OCI-LY1 (cell line): ENCODE results near the gene PIEZO1.

Source experiments
- H2AFZ ChIP-seq: fragments of 200-600 bp; sonication (generic), shearing (Covaris generic); 2 replicates; pipeline ENCODE4 v1.6.0; 2014; ENCODE audit warnings: antibody characterized with exemption, mild to moderate bottlenecking, low read length
- H3F3A ChIP-seq: fragments of 200-600 bp; sonication (generic), shearing (Covaris generic); 2 replicates; pipeline ENCODE4 v1.6.0; 2014; ENCODE audit warnings: mild to moderate bottlenecking, antibody characterized with exemption, low read length, moderate library complexity; ENCODE audit not compliant: insufficient read depth
- H3K27ac ChIP-seq: fragments of 200-600 bp; sonication (generic); 2 replicates; pipeline ENCODE4 v1.5.1; 2014; ENCODE audit warnings: low read length, mixed run types, mild to moderate bottlenecking, low read depth; ENCODE audit not compliant: poor library complexity, severe bottlenecking
- H3K27me3 ChIP-seq: fragments of 200-600 bp; sonication (generic); 2 replicates; pipeline ENCODE4 v1.6.0; 2014; ENCODE audit warnings: antibody characterized with exemption, mild to moderate bottlenecking, low read length, moderate library complexity; ENCODE audit not compliant: insufficient read depth
- H3K36me3 ChIP-seq: fragments of 200-600 bp; sonication (generic); 2 replicates; pipeline ENCODE4 v1.6.1; 2014; ENCODE audit warnings: mild to moderate bottlenecking, antibody characterized with exemption, low read length, moderate library complexity, mixed read lengths; ENCODE audit not compliant: insufficient read depth
- H3K4me1 ChIP-seq: fragments of 200-600 bp; sonication (generic); 2 replicates; pipeline ENCODE4 v1.5.1; 2014; ENCODE audit warnings: mild to moderate bottlenecking, low read length, moderate library complexity; ENCODE audit not compliant: insufficient read depth, severe bottlenecking
- H3K4me2 ChIP-seq: fragments of 200-600 bp; sonication (generic), shearing (Covaris generic); 2 replicates; pipeline ENCODE4 v1.6.1; 2014; ENCODE audit warnings: low read length
- H3K4me3 ChIP-seq: fragments of 200-600 bp; sonication (generic); 2 replicates; pipeline ENCODE4 v1.5.1; 2014; ENCODE audit warnings: low read length, low read depth, mild to moderate bottlenecking, mixed read lengths; ENCODE audit not compliant: poor library complexity, severe bottlenecking
- H3K79me2 ChIP-seq: fragments of 200-600 bp; shearing (Covaris generic); 2 replicates; pipeline ENCODE4 v1.6.1; 2016; ENCODE audit warnings: mixed run types, low read length, mixed read lengths; ENCODE audit not compliant: insufficient read depth
- H3K9ac ChIP-seq: fragments of 200-600 bp; sonication (generic), shearing (Covaris generic); 2 replicates; pipeline ENCODE4 v1.6.1; 2014; ENCODE audit warnings: mild to moderate bottlenecking, low read length, mixed read lengths
- H3K9me2 ChIP-seq: fragments of 200-600 bp; sonication (generic), shearing (Covaris generic); 2 replicates; pipeline ENCODE4 v1.6.1; 2014; ENCODE audit warnings: low read depth, mild to moderate bottlenecking, low read length, mixed read lengths
- H3K9me3 ChIP-seq: fragments of 200-600 bp; shearing (Covaris generic); 2 replicates; pipeline ENCODE4 v1.6.1; 2014; ENCODE audit warnings: low read length, mixed read lengths
- H4K20me1 ChIP-seq: fragments of 200-600 bp; sonication (generic), shearing (Covaris generic); 2 replicates; pipeline ENCODE4 v1.6.0; 2016; ENCODE audit warnings: mild to moderate bottlenecking, low read length; ENCODE audit not compliant: insufficient read depth
- CTCF ChIP-seq: fragments of 200-600 bp; sonication (generic), shearing (Covaris generic); IDR thresholded peaks from 2 replicates; pipeline ENCODE4 v1.5.1; 2017; ENCODE audit warnings: mild to moderate bottlenecking, antibody characterized with exemption, low read length, moderate library complexity, mixed read lengths
- EZH2 ChIP-seq: fragments of 200-600 bp; sonication (generic), shearing (Covaris generic); IDR thresholded peaks from 2 replicates; pipeline ENCODE4 v1.8.0; 2017; ENCODE audit warnings: borderline replicate concordance, mixed run types, mild to moderate bottlenecking, antibody characterized with exemption, low read length, moderate library complexity, mixed read lengths

The PIEZO1 gene

GRCh38 chr16:88691924-88692560, 93.0 kb downstream of the PIEZO1 start:
- Histone ChIP-seq H3K4me2 (no peak overlapping the region), H4K20me1 (no peaks in the 10 kb centered on the region), H3K9me2 (no peaks in the 10 kb centered on the region), H3K79me2 (no peaks in the 10 kb centered on the region), H3K4me3 (no peak overlapping the region), H3K4me1 (no peaks in the 10 kb centered on the region), H3K27me3 (peaks cover 20% of the 10 kb centered on the region; the same call in 1 of the 2 replicates), H3K36me3 (peaks cover under 1% of the 10 kb centered on the region; the same call in 1 of the 2 replicates), H3K27ac (no peak overlapping the region), H3K9ac (no peak overlapping the region), H3K9me3 (no peaks in the 10 kb centered on the region), H3F3A (no peaks in the 10 kb centered on the region), H2AFZ (no peak overlapping the region)
- TF ChIP-seq CTCF = no peak
- no peak for TF ChIP-seq EZH2

GRCh38 chr16:88691129-88691813, 93.7 kb downstream of the PIEZO1 start:
- H3K4me2 ChIP-seq = no peak overlapping the region
- no peak for TF ChIP-seq EZH2
- no peak for TF ChIP-seq CTCF
- no peaks in the 10 kb centered on the region for H3K79me2 ChIP-seq
- no peaks in the 10 kb centered on the region for H3F3A ChIP-seq
- H3K27me3 ChIP-seq = peaks cover 20% of the 10 kb centered on the region; the same call in 1 of the 2 replicates
- H3K27ac ChIP-seq = no peak overlapping the region
- peaks cover 5% of the 10 kb centered on the region for H3K4me1 ChIP-seq
- H3K9me2 ChIP-seq = no peaks in the 10 kb centered on the region
- no peak overlapping the region for H3K9ac ChIP-seq
- H3K36me3 ChIP-seq = no peaks in the 10 kb centered on the region
- H3K4me3 ChIP-seq = no peak overlapping the region
- H4K20me1 ChIP-seq = no peaks in the 10 kb centered on the region
- no peak overlapping the region for H2AFZ ChIP-seq
- H3K9me3 ChIP-seq = no peaks in the 10 kb centered on the region

- H3K27me3 ChIP-seq = peaks cover 18% of the 10 kb centered on the region; the same call in 1 of the 2 replicates
- H3K27ac ChIP-seq = no peak overlapping the region
- no peaks in the 10 kb centered on the region for H4K20me1 ChIP-seq
- no peaks in the 10 kb centered on the region for H3K9me2 ChIP-seq
- no peak overlapping the region for H3K4me3 ChIP-seq
- H3F3A ChIP-seq = no peaks in the 10 kb centered on the region
- H3K79me2 ChIP-seq = no peaks in the 10 kb centered on the region
- H3K4me2 ChIP-seq = no peak overlapping the region
- no peak overlapping the region for H3K9ac ChIP-seq
- no peaks in the 10 kb centered on the region for H3K9me3 ChIP-seq
- peaks cover 12% of the 10 kb centered on the region for H3K4me1 ChIP-seq
- TF ChIP-seq CTCF (no peak), EZH2 (no peak)
- no peak overlapping the region for H2AFZ ChIP-seq
- no peaks in the 10 kb centered on the region for H3K36me3 ChIP-seq
Observed at GRCh38 chr16:88690341-88691128, 94.5 kb downstream of the PIEZO1 start.
